Measurements from ENCODE around the gene IL17RE. TPM values are rescaled to one million over a fixed set of nuclear protein-coding genes. Genes with fewer than 3 reads are reported as not detected.

IL17RE gene
- total and polyA plus RNA-seq, 2 of the 13 experiments (the other 11 are each of a cell fraction or from before 2014, with no cell fraction given): 14.5 to 24.1 TPM

GRCh38 chr3:9864200-9864927, 38.3 kb upstream of the IL17RE start (continued):
- TF ChIP-seq ZNF414 (CRISPR knock-in tag; IDR thresholded peaks at IDR 0.05) (no peak), ARID2 (CRISPR knock-in tag; IDR thresholded peaks at IDR 0.05; ENCODE audit: borderline replicate concordance) (peak; percentile 60; the same call in 1 of the 2 replicates), RBFOX2 (IDR thresholded peaks at IDR 0.05; ENCODE audit: low read depth, low read length) (no peak), EZH2 (conservative IDR thresholded peaks at IDR 0.05; ENCODE audit: low read depth, low read length) (no peak), ESRRA (CRISPR knock-in tag; IDR thresholded peaks at IDR 0.05; ENCODE audit: low read depth) (no peak), ZNF652 (CRISPR knock-in tag; IDR thresholded peaks at IDR 0.05; ENCODE audit: borderline replicate concordance, low read depth) (no peak), YEATS4 (CRISPR knock-in tag; IDR thresholded peaks at IDR 0.05; ENCODE audit: borderline replicate concordance) (peak; percentile 50; the same call in 1 of the 2 replicates), ZNF317 (CRISPR knock-in tag; IDR thresholded peaks at IDR 0.05) (0 out of 2 replicates have a peak, but pooled peaks have one; percentile 43), ZBTB10 (CRISPR knock-in tag; IDR thresholded peaks at IDR 0.05; ENCODE audit: borderline replicate concordance) (peak; percentile 18; the same call in 1 of the 2 replicates), SALL1 (CRISPR knock-in tag; IDR thresholded peaks at IDR 0.05) (peak; percentile 38; the same call in 1 of the 2 replicates), POLR2A (IDR thresholded peaks at IDR 0.05; ENCODE audit: insufficient read depth in 1 of 2, low read depth in 2 of 2, low read length in 2 of 2) (0 out of 4 replicates have a peak, but pooled peaks of 1 of the 2 experiments have one; percentile 16), SRF (IDR thresholded peaks at IDR 0.05; ENCODE audit: low read depth, low read length) (no peak), MED8 (CRISPR knock-in tag; IDR thresholded peaks at IDR 0.05; ENCODE audit: insufficient replicate concordance) (peak; percentile 42), CTCF (CRISPR knock-in tag; IDR thresholded peaks at IDR 0.05) (0 out of 2 replicates have a peak, but pooled peaks have one; percentile 7), TAF1 (CRISPR knock-in tag; IDR thresholded peaks at IDR 0.05) (peak; percentile 41; the same call in 1 of the 2 replicates), MTF1 (CRISPR knock-in tag; IDR thresholded peaks at IDR 0.05) (no peak), SOX13 (IDR thresholded peaks at IDR 0.05) (no peak), SOX13 (CRISPR knock-in tag; conservative IDR thresholded peaks at IDR 0.05 in 1 of 2, IDR thresholded peaks at IDR 0.05 in 1 of 2) (no peak), ZNF691 (CRISPR knock-in tag; IDR thresholded peaks at IDR 0.05; ENCODE audit: borderline replicate concordance, low read depth) (peak; percentile 60; the same call in 1 of the 2 replicates), ZNF280B (CRISPR knock-in tag; IDR thresholded peaks at IDR 0.05; ENCODE audit: borderline replicate concordance) (no peak), ETV5 (CRISPR knock-in tag; IDR thresholded peaks at IDR 0.05; ENCODE audit: borderline replicate concordance) (peak; percentile 26; the same call in 1 of the 2 replicates), MBNL3 (CRISPR knock-in tag; conservative IDR thresholded peaks at IDR 0.05) (no peak)

All from HepG2 (cell line).